ENCODE data around the gene CHTOP. TPM values are rescaled to one million over a fixed set of nuclear protein-coding genes. Genes with fewer than 3 reads are reported as not detected.

Gene CHTOP, protein sequence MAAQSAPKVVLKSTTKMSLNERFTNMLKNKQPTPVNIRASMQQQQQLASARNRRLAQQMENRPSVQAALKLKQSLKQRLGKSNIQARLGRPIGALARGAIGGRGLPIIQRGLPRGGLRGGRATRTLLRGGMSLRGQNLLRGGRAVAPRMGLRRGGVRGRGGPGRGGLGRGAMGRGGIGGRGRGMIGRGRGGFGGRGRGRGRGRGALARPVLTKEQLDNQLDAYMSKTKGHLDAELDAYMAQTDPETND
- total RNA-seq = 10 to 100 TPM; 95.1 to 96.0 TPM

DNA sequence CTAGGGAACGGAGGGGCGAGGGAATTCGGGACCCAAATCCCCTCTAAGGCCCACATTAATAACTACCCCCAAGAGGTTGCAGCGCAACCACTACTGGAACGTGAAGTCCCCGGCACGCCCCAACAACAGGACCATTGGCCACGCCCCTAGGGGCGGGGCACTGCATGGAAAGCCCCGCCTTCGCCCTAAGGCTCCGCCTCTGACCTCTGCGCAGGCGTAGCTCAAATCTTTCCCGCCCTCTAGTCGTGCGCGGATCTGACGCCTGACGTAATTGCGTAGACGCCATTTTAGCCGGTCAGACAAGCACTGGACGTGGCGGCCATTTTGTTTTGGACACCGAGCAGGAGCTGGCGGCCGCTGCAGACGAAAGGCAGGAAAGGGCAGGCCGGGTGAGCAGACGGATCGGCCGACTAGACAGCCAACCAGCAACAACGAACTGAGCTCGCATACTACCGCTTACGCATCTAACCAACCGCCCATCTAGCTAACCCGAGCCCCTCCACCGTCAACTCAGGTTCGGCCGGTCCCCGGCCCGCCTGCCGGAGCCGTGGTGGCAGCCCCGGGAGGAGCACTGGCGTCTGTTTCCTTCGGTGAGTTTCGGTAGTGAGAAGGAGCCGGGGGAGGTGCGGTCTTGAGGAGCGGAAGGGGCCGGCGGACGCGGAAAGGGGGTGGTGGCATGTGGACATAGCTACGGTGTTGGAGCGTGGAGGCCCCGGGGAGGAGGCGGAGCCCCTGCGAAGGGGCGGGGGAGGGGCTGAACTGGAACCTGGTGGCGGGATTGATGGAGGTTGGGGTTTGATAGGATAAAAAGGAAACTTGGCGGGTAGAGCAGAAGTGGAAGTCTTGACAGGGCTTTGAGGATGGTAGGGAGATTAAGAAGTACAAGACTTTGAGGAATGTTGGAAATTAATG, at the start of gene CHTOP:
Gene CHTOP (plus strand): TSS at position 313 of the 912 bp plus-strand sequence. CDS start 2,523 bp downstream, outside the sequence.

DNA sequence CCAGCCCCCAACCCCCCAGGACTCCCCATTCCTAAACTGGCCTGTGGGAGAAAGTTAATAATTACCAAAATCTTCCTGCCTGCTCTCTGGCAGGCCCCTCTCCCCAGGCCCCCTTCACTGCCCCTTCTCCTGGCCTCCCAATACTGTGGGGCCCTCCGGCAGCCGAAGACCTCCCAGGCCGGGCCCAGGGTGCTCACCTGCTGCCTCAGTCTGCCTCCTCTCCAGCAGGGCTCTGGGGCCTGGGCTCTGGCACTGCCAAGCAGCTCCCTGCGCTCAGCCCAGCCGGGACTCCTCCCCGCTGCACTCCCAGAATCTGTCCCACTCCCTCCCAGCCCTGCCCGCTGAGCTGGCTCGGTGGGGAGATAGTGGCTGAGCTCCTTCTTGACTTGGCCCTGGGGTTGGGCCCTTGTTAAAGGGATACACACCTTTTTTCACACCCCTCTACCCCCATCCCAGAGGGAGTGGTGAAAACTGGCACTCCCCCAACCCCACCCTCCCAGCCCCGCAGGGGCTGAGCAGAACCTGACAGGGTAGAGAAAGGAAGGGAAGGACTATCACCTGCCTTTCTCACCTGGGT, 21.0 kb upstream of the CHTOP start, which contains the start of gene S100A16:
Gene S100A16 (minus strand): TSS at position 383 of the 577 bp plus-strand sequence. CDS start 4,986 bp downstream, outside the sequence.

DNA sequence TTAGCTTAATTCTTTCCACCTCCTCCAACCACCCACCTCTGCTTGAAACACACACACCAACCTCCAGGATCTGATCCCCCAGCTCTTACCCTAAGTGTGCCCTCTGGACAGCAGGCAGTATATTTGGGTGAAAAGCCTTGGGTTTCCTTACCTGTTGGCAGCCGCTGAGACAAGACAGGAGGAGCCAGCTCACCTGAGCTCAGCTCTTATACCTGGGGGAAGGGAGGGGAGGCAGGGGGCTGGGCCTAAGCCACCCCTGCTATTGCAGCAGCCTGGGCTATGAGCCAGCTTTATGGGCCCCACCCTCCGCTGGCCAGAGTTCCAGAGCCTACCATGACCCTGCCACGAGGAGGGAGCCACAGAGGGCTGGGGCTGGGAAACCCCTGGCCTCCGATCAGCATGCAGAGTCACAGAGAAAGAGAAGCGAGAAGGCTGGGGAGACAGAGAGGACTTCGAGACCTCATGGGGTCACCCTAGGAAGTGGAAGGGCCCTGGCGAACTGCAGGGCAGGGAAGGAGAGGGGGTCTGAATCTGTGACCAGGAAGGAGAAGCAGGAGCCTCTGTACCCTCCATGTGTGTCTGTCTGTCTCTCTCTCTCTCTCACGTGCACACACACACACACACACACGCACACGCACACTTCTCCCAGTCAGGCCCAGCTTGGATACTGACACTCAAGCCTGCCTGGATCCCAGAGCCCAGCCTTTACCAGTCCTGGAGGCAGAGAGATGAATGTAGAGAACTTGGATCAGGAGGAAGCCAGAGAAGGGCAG, 17.5 kb upstream of the CHTOP start, which contains the start of gene S100A14:
Gene S100A14 (minus strand): TSS at position 182 of the 773 bp plus-strand sequence. CDS start 467 bp downstream, outside the sequence.

DNA sequence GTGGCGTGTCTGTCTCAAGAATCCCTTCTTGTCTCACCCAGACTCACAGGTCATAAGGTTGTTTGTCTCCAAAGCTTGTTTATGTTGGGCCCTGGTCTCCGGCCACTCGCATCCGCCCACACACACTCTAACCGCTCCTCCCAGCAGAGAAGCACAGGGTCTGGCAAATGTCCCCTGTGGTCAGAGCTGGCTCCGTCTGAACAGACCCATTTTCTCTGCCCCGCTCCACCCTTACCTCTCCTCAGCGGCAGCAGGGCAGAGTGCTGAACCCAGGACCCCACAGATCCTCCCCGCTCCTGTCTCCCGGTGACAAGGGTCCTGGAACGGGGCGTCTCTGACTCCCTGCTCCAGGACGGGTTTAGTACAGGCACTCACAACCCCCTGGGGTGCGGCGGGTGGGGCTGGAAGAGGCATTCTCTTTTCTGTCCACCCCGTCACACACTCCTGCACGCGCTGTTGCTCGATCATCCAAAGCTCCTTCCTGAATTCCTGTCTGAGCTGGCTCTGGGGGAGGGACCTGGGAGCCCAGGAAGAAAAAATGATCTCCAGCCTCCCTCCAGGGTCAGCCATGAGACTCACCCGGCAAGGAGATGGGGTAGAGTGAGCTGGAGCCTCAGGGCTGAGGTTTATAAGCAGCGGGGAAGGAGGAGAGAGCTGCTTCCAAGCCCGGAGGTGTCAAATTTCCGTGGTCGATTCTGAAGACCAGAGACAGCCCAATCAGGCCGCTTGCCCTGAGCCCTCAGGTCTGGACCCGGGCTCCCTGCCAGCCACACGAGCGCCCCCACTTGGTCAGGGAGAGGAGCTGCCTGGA, 6.8 kb upstream of the CHTOP start, which contains the start of gene S100A13:
Gene S100A13 (minus strand): TSS at position 602 of the 811 bp plus-strand sequence. CDS start 1,033 bp downstream, outside the sequence.

DNA sequence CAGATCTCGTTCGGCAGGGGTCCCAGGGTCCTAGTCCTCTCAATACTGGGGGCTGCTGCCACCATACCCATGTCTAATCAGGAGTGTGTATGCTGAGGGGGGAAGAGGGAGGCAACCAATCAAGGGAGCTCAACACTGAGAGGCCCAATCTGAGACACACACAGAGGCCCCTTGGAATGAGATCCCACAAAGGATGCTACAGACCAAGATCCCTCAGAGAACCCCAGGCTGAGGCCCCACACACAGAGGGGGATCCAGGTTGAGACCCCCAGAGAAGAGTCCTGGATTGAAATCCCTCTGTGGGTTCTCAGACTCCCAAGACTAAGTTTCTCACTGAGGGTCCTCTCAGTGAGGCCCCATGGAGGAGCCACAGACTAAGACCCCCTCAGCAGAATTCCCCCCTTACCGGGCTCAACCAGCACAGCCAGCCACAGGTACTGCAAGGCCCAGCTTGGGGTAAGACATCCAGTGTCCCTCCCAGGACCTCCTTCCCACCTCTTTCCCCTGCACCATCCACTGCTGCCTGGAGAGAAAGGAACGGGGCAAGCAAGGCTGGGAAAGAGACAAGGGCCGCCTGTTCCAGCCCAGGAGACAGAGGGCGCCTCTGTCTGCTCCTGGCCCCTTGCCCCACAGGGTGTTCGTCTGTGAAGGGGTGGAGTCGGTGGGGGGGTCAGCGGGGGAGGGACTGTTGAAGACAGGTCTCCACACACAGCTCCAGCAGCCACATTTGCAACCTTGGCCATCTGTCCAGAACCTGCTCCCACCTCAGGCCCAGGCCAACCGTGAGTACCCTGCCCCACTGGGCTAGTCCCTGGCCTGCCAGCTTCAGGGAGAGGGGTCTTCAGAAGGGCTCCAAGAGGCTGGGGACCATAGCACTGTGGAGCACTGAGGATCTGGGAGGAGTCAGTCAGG, 5.9 kb upstream of the CHTOP start, which contains the start of gene S100A1:
Gene S100A1 (plus strand): TSS at position 720 of the 912 bp plus-strand sequence. CDS start 2,088 bp downstream, outside the sequence.

DNA sequence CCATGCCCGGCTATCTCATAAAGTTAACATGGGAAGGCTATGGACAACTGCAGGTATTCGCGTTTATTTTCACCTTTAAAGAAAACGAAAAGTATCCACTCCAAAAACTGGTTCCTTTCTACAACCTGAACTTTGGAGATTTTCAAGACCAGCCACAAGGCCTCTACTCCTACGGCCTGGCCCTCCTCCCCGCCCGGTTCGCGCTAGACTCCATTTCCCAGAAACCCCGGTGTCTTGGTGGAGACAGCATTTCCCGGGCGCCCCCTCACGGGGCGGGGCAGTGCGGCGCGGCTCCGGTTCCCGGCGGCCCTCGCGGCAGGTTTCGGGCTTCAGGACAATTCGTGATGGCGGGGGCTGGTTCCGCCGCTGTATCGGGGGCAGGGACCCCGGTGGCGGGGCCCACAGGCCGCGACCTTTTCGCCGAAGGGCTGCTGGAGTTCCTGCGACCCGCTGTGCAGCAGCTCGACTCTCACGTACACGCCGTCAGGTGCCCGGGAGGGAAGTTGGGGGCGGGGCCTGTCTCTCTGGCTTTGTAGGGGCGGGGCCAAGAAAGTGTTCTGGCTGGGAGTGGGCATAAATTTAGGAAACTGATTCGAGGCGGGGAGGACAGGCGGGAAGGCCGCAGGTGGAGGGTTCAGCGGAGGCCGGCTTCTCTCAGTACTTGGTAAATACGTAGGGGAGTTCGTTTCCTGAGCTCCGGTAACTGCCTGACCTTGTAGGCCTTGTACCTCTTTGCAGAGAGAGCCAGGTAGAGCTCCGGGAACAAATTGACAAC, 24.7 kb downstream of the CHTOP start, which contains the start of gene SNAPIN:
Gene SNAPIN (plus strand): TSS at position 304 of the 775 bp plus-strand sequence. CDS start 41 bp downstream, at position 345.

DNA sequence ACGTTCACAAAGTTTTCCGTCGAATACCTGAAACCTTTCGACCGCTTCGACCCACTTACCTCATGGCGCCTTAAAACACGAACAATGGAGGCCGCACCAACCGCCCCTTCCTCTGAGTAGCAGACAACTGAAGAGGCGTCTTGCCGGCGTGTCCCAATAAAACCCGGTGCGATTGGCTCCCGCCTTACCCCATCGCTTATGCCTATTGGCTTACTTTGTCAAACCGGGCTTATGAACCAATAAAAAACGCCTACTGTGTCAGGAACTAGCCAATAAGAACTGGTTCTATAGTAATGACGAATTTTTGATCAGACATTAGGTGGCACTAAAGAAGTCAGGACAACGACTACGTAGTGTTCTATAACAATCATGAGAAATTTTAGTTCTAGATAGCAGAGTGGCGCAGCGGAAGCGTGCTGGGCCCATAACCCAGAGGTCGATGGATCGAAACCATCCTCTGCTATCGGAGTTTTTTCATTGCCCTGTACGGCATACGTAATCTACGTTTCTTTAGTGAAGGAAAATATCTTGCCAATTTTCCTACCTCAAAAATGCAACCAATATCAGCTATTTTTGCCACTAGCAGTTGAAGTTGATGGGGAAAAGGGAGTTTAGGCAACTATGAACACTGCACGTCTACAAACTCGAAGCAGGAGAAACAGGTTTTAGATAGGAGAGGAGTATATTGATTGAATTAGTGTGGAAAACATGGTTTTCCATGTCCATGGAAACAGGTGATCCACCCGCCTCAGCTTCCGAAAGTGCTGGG, 37.2 kb downstream of the CHTOP start, which contains the start of gene ILF2:
Gene ILF2 (minus strand): TSS at position 135 of the 769 bp plus-strand sequence. CDS start 71 bp downstream, at position 64.

DNA sequence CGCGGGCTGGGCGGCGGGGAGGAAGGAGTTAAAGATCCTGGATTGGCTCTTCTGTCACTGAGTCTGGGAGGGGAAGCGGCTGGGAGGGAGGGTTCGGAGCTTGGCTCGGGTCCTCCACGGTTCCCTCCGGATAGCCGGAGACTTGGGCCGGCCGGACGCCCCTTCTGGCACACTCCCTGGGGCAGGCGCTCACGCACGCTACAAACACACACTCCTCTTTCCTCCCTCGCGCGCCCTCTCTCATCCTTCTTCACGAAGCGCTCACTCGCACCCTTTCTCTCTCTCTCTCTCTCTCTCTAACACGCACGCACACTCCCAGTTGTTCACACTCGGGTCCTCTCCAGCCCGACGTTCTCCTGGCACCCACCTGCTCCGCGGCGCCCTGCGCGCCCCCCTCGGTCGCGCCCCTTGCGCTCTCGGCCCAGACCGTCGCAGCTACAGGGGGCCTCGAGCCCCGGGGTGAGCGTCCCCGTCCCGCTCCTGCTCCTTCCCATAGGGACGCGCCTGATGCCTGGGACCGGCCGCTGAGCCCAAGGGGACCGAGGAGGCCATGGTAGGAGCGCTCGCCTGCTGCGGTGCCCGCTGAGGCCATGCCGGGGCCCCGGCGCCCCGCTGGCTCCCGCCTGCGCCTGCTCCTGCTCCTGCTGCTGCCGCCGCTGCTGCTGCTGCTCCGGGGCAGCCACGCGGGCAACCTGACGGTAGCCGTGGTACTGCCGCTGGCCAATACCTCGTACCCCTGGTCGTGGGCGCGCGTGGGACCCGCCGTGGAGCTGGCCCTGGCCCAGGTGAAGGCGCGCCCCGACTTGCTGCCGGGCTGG, 44.9 kb downstream of the CHTOP start, which contains the start of gene NPR1:
Gene NPR1 (plus strand): TSS at position 170 of the 818 bp plus-strand sequence. CDS start 421 bp downstream, at position 591.

Small RNA genes lying within 50 kb of the gene (microRNA-seq; reads per million reads assigned to microRNA genes)
- gene MIR8083 (ENCODE audit: borderline microRNAs expressed, borderline replicate concordance) = not detected

Other genes starting within 250 kb of the CHTOP start
- gene S100A8, start 243.0 kb upstream of the CHTOP start, total RNA-seq = not detected
- not detected for gene S100A7A, start 217.5 kb upstream of the CHTOP start, total RNA-seq
- not detected for gene S100A7, start 173.4 kb upstream of the CHTOP start, total RNA-seq
- gene S100A6, start 98.1 kb upstream of the CHTOP start, total RNA-seq = 100 to 1,000 TPM; 451 to 469 TPM
- 1 to 10 TPM; 3.8 to 4.6 TPM for gene S100A5, start 93.1 kb upstream of the CHTOP start, total RNA-seq
- gene S100A4, start 88.3 kb upstream of the CHTOP start, total RNA-seq = 100 to 1,000 TPM; 603 to 650 TPM
- not detected for gene S100A3, start 84.8 kb upstream of the CHTOP start, total RNA-seq
- gene S100A2, start 68.2 kb upstream of the CHTOP start, total RNA-seq = under 1 TPM; 0.33 to 0.60 TPM
- not detected for gene S100A16, start 20.9 kb upstream of the CHTOP start, total RNA-seq
- gene S100A14, start 17.7 kb upstream of the CHTOP start, total RNA-seq = not detected
- gene S100A13, start 6.6 kb upstream of the CHTOP start, total RNA-seq = 1 to 10 TPM; 4.3 to 4.7 TPM
- not detected for gene S100A1, start 5.6 kb upstream of the CHTOP start, total RNA-seq
- gene SNAPIN, start 24.6 kb downstream of the CHTOP start, total RNA-seq = 10 to 100 TPM; 37.0 to 40.7 TPM
- gene ILF2, start 36.9 kb downstream of the CHTOP start, total RNA-seq = 100 to 1,000 TPM; 151 to 159 TPM
- gene NPR1, start 44.6 kb downstream of the CHTOP start, total RNA-seq = not detected
- gene INTS3, start 94.0 kb downstream of the CHTOP start, total RNA-seq = 10 to 100 TPM; 59.8 to 60.1 TPM
- 10 to 100 TPM; 24.1 to 24.3 TPM for gene SLC27A3, start 141.3 kb downstream of the CHTOP start, total RNA-seq

All from activated naive CD4-positive, alpha-beta T cell treated with anti-CD3 and anti-CD28 coated beads, Interleukin-2, amount 10 ng/mL, durations not matched to agents 5 hours and 36 hours (primary cell).